Tongue (tissue), 2 donors: ENCODE data around the gene DCT. TPM values are rescaled to one million over a fixed set of nuclear protein-coding genes. Genes with fewer than 3 reads are reported as not detected.
"Not testable (repeated sequence)": the region's sequence is repeated elsewhere in the genome, so short reads cannot be mapped to it uniquely, and the experiment has no call there.

Experiments
- DNase-seq: peaks from one replicate; pipeline ENCODE4 v3.0.0-alpha.2; 2015
- total RNA-seq: library from RNA; depleted of rRNA; stranded (reverse); fragments of >200 nt; gene quantifications from one replicate; pipeline ENCODE4 v1.2.3, GENCODE V29; 2014

DCT gene
- total RNA-seq, result 0.62 TPM

DNA sequence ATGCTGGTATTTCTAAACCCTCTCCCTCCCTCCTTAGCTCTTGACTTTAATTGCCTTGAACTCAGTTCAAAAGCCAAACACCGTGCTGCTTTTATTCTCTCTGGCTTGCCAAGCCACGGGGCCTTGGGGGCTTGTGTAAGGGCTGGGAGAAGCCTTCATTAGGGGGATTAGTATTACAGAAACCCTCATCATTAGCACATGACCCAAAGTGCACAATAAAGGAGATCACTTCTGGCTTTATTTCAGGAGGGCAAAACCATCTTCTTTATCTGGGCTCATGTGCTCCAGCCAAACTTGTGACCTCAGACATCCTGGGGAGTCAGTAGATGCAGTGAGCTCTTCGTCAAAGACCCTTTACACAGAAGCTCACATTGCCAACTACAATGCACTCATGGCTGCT is at the start of gene DCT:
DCT (minus strand) TSS at position 67 of the 400 bp plus-strand sequence. CDS start 427 bp downstream, outside the sequence.
- no peak for DNase-seq

DNA sequence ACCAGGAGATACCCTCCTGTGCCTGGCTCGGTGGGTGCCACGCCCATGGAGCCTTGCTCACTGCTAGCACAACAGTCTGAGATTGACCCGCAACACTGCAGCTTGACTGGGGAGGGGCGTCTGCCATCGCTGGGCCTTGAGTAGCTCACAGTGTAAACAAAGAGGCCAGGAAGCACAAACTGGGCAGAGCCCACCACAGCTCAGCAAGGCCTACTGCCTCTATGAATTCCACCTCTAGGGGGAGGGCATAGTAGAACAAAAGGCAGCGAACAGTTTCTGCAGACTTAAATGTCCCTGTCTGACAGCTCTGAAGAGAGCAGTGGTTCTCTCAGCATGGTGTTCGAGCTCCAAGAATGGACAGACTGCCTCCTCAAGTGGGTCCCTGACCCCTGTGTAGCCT is 47.5 kb upstream of the DCT start:
- DNase-seq, result not testable (repeated sequence)

DNA sequence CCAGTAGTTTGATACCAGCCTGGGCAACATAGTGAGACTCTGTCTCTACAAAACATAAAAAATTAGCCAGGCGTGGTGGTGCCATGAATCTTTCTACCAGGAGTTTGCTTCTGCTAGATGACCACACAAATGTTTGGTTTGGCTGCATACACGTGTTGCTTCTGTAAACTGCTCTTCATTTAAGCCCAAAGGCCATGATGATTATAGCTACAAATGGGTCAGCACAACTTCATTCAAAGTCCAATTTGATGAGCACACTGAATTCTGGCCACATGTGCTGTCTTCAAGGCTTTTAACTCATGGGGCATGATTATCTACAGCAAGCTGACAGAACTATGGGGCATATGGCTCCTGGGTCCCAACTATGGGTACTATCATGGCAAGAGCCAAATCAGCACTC is 46.3 kb upstream of the DCT start:
- no peak for DNase-seq

DNA sequence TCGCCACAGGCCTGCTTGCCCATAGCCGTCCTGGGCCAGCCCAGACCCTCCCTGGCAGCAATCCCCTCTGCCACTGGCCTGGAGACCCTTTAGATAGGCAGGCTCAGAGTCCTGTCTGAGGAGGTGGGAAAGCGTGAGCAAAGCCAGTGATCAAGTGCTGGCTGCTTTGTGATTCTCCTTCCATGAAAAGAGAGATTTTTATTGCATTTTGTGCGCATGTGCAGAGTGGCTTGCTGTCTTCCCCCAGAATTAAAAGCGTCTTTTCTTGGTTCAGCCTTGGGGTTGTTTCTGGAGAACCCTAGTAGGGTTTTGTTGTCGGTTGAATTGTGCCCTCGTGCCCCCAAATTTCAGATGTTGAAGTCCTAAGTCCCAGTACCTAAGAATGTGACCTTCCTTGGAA is 44.9 kb upstream of the DCT start:
- DNase-seq, result no peak

DNA sequence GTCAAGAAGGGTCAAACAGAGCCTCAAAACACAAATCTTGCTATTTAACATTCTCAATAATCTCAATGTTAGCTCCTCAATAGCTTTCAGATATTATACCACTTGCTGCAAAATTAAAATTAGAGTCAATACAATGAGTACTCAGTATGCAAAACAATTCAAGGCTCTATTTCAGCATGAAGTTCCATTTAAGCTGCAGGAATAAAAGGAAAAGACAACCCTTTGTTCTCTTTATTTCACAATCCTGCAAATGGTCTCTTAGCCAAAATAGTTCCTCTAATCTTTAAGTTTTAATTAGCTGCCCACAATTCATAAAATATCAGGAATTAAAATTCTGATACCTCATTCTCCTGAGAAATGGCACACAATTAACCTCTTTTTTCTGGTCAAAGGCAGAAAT is 40.5 kb upstream of the DCT start:
- no peak for DNase-seq

DNA sequence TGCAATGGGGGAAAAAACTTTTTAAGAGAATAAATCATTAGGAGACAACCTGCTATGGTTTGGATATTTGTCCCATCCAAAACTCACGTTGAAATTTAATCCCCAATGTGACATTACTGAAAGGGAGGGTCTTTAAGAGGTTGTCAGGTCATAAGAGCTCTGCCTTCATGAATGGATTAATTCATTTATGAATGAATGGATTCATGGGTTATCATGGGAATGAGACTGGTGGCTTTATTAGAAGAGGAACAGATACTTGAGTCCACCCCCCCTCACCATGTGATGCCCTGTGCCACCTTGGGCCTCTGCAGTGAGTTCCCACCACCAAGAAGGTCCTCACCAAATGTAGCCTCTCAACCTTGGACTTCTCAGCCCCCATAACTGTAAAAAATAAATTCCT is 37.0 kb upstream of the DCT start:
- no peak for DNase-seq

DNA sequence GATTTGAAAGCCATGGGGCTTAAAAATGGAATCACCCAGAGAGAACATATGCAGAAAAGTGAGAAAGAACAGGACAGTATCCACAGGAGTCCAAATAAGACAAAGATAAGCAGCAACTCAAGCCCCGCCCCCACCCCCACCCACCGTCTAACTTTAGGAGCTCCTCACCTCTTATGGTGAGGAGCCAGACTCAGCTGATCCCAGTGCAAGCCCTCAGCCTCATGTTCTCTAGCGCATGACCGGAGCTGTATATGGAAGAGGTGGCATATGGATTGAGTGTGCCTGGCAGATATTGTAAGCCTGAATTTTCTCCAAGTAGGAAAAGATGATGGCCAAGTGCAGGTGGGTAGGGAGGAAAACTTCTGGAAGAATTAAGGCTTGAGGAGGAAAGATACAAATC is 36.4 kb upstream of the DCT start:
- DNase-seq, result no peak

DNA sequence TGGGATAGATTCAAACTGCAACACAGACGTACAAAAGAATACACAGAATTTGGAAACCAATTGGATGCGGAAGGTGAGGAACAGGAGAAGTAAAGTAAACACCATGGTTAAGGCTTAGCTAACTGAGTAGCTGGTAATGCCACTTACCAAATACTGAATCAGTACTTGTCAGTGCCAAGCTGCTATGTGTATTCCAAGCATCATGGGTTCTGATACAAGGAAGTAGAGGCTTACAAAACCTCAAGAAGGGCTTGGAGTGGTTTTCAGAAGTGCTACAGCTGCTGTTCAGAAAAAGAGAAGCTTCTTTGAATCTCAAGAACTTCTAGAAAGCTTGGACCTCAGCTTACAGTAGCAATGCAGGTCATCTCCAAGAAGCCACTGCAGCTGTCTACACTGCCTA is 35.9 kb upstream of the DCT start:
- DNase-seq, result no peak

DNA sequence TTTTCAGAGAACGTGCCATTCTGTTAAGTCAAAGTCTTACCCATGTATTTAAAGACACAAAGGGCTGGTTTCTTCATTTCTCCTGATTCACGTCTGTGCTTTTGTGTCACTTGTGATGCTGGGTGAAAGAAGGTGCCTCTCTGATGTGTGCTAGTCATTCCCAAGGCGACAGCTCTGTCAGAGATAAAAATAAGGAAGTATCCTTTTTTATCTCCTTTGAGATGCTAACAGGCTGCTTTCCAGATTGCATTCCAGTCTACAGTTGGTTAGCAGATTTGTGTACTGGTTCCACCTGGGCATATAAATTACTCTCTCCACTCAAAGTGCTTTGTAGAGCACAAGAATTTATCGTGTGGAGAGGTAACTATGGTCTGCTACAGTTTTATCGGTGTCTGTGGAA is 33.5 kb upstream of the DCT start:
- no peak for DNase-seq

DNA sequence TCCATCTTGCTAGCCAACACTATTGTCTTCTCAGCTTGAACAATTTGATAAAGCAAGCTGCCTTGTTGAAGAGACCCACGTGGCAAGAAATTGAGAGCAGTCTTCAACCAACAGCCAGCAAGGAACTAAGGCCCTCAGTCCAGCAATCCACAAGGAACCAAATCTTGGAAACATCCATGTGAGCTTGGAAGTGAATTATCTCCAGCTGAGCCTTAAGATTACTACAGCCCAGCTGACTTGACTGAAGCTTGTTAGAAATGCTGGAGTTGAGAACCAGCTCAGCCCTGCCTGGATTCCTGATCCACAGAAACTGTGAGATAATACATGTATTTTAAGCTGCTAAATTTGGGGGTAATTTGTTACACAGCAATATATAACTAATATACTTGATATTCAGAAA is 26.2 kb upstream of the DCT start:
- DNase-seq, result no peak

DNA sequence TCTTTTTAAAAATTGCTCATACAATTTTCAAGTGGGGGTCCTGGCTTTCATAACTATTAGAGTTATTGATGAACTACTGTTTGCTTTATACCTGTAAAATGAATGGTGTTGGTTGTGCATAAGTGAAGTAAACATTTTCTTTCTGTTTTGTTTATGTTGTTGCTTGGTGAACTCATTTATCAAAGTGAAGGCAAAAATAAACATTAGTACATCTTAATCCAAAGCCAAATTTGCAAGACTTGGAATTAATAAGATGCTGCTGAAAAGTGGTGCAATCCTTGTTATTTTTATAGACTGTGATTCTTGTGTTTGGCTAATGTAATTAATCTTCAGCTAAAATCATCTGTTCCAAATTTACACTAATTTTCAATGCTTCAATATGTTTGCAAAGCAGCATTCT is 24.4 kb upstream of the DCT start:
- no peak for DNase-seq

DNA sequence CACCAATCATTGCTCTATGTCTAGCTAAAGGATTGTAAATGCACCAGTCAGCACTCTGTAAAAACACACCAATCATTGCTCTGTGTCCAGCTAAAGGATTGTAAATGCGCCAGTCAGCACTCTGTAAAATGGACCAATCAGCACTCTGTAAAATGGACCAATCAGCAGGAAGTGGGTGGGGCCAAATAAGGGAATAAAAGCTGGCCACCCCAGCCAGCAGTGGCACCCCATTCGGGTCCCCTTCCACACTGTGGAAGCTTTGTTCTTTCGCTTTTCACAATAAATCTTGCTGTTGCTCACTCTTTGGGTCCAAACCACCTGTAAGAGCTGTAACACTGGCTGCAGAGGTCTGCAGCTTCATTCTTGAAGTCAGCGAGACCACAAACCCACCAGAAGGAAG is 19.3 kb upstream of the DCT start:
- not testable (repeated sequence) for DNase-seq

DNA sequence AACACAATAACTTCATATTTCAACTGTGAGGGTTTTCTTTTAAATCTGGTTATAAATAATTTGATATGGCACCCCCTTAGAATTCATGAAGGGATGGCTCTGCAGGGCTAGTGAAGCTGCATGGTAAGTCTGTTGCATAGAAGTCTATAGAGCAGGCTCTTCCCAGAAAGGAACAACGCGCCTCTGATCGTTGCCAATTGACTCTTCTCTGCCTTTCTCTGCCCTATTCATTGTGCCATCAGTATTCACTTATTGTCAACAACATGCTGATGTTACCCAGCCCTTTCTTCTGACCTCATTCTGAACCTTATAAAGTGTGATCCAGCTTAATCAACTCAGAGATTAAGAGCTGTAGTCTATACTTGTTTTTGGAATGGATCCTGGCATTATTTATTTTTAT is 16.3 kb upstream of the DCT start:
- no peak for DNase-seq

DNA sequence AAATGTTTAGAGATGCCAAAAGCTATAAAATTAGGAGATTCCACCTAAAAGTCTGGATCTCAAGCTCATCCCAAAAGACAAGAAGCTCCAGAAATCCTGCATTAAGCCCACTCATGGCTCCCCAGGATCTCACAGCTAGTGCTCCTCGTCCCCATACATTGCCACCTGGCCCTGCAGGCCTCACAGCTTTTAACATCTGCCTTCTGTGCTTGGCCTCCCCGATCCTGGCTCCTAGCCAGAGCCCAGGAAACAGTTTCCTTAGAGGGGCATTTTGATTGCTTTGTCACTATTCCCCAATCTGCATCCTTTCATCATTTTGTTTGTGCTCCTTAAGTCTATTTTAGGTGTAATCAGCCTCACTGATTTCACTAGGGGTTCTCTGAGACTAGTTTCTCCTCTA is 14.5 kb upstream of the DCT start:
- no peak for DNase-seq

DNA sequence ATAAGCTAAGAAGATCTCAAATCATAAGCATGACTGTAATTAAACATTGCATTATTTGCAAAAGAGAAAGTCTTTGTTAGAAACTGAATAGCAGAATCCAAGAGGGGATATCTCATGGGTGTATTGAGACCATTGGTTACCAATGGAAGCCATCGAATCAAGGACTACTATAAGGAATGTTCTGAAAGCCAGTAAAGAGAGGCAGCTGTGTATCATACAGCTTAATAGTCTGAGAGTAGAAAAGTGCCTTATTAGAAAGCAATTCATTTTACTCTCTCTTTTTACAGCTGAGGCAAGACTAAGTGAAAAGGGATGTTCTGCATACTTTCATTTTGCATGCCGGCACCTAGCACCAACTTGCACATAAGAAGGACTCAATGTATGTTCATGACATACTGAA is 7.6 kb upstream of the DCT start:
- no peak for DNase-seq

DNA sequence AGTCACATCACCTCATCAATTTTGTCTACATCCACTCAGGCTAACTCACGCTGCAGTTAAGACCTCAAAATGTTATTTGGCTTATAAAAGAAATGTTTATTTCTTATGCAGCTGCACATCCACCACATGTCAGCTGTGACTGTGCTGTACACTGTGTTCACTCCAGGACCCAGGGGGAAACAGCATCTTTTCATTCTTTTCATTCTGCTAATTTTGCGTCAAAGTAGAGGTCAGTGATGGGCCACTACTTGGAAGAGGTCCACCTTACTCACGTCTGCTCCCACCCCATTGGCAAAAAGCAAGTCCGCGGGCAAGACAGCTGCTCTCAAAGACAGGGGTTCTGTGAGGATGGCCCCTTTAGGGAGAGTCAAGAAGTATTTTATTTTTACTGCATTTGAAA is 4.5 kb upstream of the DCT start:
- DNase-seq, result peak; percentile 56

DNA sequence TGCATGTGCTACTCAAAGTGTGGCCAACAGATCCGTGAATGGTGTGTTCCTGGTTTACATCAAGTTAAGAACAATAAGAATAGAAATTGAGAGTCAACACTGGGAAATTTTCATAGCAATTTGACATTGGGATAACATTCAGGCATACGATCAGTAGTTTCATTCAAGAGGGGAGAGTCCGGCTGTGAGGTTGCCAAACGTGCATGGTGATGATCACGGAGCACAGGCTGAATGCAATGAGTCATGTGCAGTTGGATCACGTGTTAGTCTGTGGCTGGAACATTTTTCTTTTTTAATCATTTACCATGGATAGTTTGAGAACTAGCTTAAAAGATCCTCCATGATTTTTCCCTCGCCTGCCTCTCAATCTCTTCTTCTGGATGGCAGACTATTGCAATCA is 2.5 kb upstream of the DCT start:
- peak; percentile 57 for DNase-seq

DNA sequence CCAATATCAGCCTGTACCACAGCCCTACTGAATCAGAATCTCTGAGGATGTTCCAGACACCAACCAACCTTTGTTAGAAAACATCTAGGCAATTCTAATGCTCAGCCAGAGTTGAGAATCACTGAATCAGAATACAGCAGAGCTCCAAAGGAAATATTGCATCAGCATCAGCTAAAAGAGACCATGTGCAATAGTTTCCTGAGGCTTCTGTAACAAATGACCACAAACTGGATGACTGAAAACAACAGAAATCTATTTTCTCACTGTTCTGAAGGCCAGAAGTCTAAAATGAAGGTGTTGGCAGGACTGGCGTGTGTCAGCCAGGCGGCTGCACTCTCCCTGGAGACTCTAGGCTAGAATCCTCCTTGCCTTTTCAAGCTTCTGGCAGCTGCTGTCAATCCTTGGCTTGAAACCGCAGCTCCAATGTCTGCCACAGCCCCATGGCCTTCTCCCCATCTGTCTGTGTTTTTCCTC is 1.2 kb upstream of the DCT start:
- DNase-seq, result peak; percentile 76

DNA sequence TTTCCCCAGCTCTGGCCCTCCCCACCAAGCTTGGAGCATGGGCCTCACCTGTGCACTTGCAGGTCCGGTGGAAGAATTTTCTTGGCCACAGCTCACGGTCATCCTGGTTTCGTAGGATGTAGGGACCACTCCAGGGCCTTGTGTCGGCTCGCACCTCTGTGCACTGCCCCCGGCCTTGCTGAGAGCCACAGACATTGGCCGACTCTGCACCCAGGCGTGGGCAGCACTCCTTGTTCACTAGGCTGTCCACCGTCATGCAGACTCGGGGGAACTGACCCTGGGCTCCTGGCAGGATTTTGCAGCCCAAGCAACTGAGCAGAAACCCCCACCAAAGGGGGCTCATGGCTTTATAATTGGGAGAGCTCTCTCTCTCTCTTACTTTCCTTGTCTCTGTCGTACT is 569 bp downstream of the DCT start:
- no peak for DNase-seq

DNA sequence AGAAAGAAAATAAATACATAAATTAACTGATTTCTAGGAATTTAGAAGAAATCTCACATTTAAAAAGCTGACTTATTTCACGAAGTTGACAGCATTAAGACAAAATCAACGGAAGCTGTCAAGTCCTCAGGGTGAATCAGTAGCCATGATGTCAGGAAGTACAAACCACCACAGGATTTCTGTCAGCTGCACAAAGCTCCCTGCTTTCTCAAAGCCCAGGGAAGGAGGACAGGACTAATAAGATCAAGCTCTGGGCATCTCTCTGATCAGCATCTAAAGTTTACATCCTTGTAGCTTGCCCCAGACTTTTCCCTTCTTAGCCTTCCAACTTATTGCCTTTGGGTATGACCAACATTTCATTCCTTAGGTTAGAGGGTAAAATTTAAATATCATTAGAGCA is 9.4 kb downstream of the DCT start:
- no peak for DNase-seq

DNA sequence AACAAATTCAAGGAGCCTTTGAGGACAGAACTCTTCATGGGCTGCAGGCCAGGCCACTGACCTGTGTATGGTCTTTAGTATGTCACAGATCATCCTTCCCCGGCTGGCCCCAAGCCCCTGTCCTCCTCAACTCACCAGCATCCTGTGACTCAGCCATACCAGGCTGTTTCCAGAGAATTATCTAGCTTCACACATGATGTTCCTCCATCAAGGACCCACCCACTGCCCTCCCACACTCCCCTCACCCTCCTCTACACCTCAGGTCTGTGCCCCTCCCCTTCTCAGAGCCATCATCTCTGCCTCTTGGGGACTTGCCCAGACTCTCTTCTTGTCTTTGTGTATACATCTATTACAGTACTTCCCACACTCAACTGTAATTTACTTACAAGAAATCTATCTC is 14.7 kb downstream of the DCT start:
- DNase-seq, result peak; percentile 30

DNA sequence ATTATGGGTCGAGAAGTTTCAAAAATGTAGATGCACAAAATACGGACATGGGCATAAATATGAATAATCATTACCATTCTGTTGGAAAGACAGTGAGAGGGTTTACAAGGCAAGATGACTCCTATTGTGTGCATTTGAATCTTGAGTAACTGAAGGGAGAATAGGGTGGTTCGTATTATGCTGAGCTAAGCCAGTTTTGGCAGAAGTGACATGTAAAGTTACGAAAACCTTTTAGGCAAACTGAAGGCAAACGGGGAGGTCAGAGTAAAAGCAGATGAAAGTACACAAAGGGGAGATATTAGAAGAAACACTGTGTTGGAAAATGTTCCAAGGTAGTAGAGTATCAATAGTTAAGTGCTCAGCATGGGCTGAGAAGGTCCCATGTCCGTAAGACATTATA is 16.8 kb downstream of the DCT start:
- DNase-seq, result no peak

DNA sequence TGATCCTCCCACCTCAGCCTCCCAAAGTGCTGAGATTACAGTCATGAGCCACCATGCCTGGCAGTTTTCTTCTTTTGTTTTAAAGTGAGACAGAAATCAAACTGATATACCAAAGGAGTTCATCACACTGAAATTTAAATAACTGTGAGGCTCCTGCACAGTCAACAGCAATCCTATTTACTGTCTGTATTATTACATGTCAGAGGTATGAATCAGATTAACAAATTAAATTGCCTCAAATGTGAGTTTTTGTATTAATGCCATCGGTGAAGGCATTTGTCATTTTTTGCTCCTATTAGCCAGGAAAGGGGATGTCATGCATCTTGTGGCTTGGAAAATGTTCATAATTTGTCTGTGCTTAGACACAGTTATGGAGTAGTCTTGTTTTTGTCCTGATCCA is 20.4 kb downstream of the DCT start:
- DNase-seq, result no peak

DNA sequence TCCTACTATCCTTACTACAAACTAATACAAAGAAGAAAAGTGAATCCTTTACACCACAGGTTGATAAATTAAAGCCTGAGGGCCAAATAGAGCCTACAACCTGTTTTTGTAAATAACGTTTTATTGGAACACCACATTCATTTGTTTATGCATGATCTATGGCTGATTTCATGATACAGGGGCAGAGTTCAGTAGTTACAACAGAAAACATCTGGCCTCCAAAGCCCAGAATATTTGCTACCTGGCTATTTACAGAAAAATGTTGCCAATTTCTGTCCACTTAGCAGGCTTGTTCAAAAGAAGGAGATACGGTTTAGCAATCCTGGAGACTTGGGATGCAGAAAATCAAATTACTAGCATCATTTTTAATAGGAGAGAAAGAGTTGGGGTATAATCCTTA is 24.1 kb downstream of the DCT start:
- no peak for DNase-seq

DNA sequence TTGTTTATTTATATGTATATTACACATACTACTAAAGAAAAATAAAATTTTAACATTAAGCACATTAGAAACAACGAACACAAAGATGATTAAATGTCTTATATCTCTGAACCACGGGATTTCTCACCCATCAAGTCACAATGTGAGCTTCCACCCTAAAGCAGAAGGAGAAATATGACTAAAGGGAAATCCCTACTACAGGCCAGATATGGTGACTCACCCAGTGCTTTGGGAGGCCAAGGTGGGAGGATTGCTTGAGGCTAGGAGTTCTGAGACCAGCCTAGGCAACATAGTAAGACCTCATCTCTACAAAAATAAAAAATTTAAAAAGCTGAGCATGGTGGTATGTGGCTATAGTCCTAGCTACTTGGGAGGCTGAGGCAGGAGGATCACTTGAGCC is 24.6 kb downstream of the DCT start:
- DNase-seq, result no peak

DNA sequence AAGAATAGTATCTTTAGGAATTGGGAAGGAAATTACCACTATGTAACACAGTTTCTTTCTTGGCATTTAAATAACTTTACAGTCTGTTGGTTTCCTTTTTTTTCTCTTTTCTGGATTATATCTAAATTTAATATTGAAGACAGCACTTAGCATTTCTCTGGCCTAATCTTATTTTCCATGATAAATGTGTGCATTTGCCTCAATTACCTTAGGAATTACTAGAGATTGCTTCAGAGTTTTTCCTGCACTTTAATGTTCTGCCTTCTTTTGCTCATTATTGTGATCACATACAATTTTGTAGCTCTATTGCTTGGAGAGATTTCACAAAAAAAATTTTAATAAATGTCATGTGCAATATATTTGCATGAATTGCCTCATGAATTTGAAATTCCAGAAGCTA is 25.1 kb downstream of the DCT start:
- DNase-seq, result no peak
